Panc1 (cell line): ENCODE measurements around the gene TTC21B.

ENCODE experiments used
- CTCF ChIP-seq: fragments of 450-650 bp; IDR thresholded peaks from 2 replicates; pipeline ENCODE4 v1.5.1; 2017; ENCODE audit warnings: mild to moderate bottlenecking
- POLR2AphosphoS5 ChIP-seq: IDR thresholded peaks from 2 replicates; pipeline ENCODE4 v1.6.1; 2012; ENCODE audit warnings: mild to moderate bottlenecking, low read depth, low read length, moderate library complexity
- SIN3A ChIP-seq: IDR thresholded peaks from 2 replicates; pipeline ENCODE4 v1.6.1; 2012; ENCODE audit warnings: low read depth, mild to moderate bottlenecking, low read length, moderate library complexity, borderline replicate concordance; ENCODE audit not compliant: insufficient read depth
- TCF7L2 ChIP-seq: IDR thresholded peaks from 2 replicates; pipeline ENCODE4 v1.6.1; 2011; ENCODE audit warnings: mild to moderate bottlenecking, low read depth, low read length, inconsistent platforms

- TF ChIP-seq CTCF (no peak), SIN3A (no peak), TCF7L2 (no peak), POLR2AphosphoS5 (no peak)
Observed at GRCh38 chr2:166000401-166000800, 46.8 kb upstream of the TTC21B start.
